ENCODE measurements around the gene DOCK9.

DOCK9 gene

DNA sequence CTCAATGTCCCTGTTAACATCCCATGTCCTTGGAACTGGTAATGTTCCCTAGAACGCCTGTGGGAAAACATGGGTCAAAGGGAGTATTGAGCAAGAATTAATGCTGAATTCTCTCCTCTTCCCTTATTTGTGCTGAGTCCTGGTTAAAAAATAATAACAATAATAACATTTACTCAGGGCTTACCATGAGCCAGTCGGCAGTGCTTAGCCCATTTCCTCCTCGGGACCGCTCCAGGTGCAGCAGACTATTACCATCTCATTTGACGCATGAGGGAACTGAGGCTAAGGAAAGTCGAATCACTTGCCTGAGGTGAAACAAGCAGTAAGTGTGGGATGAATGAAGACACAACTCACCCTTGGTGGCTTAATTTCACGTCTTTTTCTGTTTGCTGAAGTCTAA is 191.8 kb downstream of the DOCK9 start:
- no peak for DNase-seq

DNA sequence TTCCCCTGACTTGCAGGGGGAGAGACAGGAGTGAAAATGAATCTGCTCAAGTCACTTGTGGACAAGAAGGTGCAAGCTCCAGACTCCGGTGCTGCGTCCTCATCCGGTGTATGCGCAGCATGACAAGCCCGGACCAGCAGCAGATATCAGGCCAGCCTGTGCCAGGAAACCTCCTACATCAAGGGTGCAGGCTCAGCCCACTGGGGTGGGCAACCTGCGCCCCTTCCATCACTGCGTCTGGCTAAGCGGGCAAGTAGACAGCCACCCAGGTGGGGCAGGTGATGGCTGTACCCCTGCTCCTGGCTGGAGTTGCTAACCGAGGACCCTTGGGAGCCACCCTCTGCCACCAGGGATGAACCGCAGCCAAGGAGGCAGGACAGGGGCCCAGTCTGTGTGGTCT is 192.5 kb downstream of the DOCK9 start:
- DNase-seq = no peak

DNA sequence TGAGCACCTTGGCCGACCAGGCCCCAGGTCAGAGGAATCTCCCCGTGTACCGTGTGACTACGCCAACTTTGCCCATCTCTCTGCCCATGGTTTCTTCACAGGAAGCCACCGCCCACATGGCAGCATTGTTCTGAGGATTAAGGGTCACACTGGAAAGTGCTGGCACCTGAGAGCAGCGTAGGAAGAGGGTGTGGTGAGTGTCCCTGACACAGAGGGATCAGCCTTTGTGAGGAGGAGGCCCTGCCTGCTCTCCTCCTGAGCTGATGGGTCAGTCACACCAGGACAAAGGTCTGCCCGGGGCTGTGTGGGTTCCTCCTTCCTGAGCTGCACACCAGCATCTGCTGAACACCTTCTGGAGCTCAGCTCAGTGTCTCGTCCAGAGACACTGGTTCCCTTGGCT is 193.2 kb downstream of the DOCK9 start:
- DNase-seq = no peak

DNA sequence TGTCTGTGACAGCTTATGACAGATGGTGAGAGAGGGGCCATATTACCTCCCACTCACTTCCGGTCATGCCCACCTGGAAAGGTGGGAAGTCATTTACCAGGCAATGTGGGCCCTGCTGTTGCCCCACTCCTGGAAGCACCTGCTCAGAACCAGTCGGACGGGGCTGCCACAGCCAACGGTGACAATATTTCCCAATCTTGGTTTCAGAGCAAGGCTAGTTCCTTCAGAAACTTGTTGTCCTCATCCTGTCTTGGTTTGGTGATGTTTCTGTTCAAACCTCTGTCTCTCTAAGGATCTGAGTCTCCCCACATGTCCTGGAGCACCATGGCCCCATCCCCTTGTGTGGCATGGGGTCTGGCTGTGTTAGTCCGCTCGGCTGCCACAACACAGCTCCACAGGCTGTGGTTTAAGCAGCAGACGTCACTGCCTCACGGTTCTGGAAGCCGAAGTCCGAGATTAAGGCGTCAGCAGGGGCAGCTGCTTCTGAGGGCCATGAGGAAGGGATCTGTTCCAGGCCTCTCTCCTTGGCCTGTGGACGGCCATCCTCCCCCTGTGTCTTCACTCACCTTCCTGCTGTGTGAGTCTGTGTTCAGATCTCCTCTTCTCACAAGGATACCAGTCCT is 193.9 kb downstream of the DOCK9 start:
- no peak for DNase-seq

DNA sequence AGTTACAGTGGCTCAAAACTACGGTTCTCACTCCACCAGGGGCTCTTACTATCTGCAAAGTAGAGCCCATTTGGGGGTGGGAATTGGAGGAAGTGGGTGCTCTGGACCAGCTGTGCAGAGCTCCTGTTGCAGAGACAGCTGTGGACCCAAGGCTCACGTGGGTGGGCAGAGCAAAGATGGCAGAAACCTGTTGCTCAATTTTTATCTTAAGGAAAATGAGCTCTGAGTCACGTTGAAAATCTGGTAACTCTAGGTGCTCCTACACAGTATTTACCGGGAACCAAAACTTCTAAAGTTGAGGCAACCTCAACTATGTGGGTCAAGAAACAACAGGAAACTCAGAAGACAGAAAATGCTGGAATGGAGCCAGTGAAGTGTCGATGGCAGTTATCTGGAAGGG is 195.2 kb downstream of the DOCK9 start:
- no peak for DNase-seq

DNA sequence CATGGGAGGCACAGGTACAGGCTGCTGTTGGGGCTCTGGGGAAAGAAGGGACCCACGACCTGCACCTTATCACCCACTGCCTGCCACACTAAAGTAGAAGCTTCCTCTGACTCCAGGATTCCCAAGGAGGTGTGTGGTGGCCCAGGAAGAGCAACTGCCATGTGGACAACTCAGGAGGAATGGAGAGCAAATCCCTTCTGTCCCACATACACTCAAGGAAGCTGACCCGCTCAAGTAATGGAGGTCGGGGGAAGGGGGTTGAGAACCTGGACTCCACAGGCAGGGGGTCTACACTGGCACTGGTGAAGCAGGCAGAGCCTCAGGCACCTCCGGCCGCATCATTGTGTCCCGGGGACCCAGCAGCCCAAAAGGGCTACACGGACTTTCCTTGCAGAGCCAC is 196.0 kb downstream of the DOCK9 start:
- no peak for DNase-seq

DNA sequence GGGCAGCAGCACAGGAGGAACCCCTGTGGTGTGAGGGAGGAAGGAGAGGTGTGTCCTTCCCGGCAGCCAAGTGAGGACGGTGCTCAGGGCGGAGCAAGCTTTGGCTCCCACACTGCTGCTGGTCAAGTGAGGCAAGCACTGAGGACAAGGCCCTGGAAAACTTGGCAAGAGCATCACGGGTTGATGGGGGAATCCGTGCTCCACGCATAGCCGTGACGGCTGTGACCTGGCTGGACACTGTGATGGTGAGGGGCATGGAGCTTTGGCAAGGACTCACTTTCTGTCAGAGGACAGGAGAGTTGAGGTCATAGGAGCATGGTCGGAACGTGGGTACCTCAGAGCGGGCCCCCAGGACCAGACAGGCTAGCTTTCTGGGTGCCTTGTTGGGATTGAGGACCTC is 196.4 kb downstream of the DOCK9 start:
- no peak for DNase-seq

DNA sequence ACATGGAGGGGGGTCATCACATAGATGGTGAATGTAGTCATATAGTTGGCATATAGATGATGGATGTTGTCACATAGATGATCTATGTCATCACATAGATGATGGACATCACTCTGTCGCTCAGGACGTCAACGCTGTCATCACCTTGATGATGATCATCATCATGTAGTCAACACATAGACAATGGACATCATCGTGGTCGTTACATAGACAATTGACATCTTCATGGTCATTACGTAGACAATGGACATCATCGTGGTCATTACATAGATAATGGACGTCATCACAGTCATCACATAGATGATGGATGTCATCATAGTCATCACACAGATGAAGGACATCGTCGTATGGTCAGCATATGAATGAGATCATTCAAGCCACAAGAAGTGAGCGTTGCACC is 196.8 kb downstream of the DOCK9 start:
- DNase-seq = no peak

DNA sequence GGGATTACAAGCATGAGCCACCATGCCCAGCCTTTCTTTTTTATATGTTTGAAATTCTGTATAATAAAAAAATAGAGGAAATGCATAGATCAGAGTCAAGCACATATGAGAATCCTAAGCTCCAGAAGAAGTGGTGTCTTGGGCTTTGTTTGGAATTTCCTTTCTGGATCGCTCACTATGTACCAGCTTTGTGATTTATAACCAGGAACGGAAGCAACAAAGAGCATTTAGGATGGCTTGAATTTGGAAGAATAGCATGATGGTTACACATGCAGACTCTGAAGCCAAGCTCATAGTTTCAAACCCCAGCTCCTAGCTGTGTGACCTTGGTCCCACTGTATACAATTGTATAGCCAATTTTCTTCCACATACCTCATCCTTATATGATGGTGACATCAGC is 197.4 kb downstream of the DOCK9 start:
- no peak for DNase-seq

DNA sequence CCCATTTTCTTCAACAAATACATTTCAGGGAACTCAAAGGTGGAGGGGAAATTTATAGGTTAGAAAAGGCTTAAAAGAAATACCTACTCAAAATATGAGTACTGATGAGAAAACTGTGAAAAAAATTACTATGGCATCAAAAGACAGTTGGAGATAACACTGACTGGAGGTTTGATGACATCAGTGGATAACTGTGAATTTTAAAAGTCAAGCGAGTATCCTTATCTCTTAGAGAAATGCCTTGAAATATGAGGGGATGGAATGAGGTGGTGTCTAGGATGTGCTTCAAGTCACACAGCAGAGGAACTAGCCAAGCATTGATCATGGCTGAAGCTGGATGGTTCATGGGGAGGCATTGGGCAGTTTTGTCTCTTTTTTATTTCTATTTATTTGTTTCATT is 198.2 kb downstream of the DOCK9 start:
- no peak for DNase-seq

DNA sequence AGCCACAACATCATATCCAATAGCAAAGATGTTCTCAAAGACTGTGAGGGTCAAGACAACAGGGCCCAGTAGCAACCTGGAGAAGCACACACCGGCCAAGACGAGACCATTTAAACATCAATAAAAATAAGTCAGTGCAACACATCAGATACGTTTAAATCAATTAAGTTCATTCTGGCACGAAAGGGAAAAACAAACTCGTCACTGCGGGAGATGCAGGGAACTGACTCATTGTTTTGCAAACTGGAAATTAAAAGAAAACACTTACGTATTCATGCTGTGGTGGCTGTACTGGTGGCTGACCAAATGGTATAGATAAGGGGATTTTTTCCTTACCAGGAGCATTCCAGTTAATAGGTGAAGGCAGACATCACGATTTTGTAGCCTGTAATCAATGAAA is 199.1 kb downstream of the DOCK9 start:
- no peak for DNase-seq

DNA sequence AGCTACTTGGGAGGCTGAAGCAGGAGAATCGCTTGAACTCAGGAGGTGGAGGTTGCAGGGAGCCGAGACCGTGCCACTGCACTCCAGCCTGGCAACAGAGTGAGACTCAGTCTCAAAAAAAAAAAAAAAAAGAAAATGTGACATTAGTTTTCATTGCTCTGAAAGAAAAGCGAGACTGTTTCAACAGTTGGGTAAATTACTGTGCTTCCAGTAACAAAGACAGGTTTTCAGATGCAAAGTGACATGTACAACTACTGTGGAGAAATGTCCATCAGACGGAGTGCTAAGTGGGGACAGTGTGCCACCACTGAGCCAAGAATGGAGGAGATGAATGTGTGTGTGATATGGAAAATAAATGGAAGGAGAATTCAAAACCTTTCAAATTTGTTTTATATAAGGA is 201.2 kb downstream of the DOCK9 start:
- no peak for DNase-seq

DNA sequence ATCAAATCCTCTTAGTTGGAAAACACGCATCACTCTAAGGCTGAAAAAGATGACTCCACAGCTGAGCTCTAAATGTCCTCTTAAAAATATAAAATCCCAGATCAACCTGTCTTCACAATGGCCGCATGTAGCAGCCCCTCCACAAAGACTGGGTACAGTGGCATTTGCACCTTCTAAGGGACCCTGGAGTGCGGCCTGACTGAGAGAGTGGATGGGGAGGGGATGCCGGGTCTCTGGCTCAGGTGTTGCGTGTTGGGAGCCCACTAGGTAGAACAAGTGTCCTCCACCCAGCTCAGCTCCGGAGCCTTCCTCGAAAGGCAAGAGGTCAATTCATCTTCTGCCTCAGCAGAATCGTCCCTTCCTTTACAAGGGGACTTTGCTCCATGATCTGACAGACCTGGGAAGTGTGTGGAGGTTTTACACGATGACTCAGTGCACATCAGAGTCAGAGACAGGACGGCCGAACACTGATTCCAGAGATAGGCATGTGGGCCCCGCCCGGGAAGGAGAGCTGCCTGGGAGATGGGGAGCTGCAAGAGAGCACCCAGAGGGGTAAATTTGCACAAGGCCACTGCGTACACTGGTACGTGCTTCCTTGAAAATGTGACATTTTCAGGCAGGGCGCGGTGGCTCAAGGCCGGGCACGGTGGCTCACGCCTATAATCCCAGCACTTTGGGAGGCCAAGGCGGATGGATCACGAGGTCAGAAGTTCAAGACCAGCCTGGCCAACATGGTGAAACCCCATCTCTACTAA is 201.8 kb downstream of the DOCK9 start:
- DNase-seq = no peak

DNA sequence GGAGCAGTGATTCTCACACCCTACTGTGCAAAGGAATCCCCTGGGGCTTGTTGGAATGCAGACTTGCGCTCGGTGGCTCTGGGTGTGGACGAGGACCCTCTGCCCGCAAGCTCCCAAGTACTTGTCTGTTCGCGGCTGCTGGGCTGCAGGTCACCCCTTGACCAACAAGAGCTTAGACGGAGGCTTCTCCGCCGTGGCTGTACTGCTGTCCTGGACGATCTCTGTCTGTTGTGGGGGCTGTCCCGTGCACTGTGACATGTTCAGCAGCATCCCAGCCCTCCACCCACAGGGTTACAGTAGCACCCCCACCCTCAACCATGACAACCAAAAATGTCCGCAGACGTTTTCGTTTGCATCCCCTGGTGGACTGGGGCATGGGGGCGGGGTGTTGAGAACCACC is 202.5 kb downstream of the DOCK9 start:
- DNase-seq = no peak

DNA sequence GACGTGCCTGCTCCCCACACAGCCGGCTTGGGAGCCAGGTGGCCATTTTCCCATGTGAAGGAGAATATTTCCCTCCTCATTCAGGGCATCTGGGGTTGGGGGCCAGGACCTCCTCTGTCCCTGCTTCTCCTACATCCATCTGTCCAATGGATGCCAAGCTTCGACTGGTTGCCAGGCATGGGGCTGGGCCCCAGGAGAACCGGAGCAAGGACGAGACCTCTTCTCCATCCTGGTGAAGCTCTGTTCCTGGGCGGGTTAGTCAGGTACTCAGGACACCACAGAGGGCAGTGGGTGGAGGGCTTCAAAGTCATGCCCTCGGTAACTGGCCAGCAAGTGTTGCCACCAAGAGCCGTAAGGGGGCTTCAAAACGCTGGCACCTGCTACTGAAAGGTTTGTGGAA is 203.1 kb downstream of the DOCK9 start:
- no peak for DNase-seq

DNA sequence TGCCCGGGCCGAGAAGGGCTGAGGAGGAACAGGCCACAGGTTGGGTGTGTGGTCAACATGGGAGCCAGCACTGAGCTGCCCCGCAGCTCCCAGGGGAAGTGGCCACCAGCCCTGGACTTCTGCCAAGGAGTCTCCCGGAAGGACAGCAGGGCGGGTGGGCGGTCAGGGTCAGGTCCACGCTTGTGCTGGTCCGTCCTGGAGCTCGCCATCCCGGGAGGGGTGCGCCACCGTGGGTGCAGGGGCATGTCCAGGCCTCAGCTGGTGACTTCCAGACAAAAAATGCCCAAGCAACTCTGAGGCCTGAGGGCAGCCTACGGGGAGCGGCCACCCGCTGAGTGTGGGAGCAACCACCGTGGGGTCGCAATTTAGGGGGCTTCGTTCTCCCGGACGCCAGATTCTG is 203.9 kb downstream of the DOCK9 start:
- no peak for DNase-seq

DNA sequence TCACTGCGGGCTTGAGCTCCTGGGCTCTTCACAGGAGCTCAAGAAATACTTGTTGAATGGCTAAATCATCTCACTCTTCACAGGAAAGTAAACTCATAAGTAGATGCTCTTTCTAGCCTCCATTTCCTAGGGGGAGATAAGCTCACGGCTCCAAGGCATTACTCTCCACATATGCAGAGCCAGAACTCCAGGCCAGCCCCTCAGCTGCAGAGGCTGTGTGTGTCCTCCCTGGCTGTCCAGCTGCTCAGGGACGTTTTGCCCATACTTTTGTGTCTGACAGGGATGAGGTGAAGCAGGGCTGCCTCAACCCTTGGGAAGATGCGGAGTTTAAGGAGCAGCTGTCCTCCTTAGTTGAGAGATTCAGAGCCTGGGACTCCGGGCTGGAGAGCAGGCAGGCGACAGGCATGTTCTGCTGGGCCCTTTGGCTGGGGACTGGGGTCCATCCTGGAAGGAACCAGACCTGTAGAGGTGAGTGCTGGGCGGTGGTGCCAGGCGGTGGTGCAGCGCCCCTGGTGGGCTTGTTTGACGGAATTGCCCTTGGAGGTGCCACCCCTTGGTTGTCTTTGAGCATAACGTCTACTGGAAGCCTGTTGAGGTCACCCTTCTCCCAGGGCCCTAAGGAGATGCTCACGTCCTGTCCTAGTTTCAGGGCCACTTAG is 204.9 kb downstream of the DOCK9 start:
- no peak for DNase-seq

DNA sequence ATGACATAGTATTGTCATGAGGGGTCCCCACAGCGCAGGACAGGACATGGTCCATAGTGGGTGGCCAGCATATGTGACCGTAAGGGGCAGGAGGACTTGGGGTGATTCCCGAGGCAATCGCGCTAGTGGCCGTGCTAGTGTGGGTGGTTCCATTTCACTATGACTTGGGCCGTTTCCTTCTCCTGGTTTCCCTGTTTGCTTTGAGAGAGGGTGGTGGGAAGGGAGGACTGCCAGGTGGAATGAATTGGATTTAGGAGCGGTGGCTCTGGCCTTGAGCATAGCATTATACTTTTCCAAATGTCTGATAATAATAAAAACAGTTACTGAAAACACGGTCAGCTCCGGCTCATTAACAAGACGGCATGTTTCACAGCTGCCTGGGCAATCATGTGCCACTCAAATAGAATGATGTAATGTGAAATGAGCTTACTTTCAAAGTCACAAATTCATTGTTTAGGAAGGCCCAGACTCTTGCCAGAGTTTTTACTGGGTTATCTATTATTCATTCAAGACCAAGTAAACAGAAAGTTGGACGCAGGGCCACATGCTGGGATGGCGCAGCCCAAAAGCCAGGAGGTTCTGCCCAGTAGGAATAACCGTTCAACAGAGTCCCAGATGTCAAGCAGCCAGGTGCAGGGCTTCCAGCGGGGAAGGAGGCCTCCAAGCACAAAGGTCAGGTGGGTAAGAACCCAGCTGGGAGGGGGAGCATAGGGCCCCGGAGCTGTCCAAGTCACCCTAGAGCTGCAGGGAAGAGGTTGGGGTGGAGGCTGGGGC is 205.8 kb downstream of the DOCK9 start:
- DNase-seq = no peak

DNA sequence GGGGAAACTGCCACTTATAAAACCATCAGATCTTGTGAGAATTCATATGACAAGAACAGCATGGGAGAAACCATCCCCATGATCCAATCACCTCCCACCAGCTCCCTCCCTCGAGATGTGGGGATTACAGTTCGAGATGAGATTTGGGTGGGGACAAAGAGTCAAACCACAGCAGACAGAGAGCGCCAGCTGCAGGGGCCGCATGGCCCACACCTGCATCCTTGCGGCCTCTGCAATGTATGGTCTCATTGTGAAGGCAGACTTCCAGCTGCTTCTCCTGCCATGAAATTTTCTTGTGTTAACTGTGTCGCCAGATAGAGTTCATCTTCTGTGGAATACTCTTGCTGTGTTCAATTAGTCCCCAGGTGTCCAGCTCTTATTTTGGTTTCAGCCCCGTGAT is 208.1 kb downstream of the DOCK9 start:
- no peak for DNase-seq

DNA sequence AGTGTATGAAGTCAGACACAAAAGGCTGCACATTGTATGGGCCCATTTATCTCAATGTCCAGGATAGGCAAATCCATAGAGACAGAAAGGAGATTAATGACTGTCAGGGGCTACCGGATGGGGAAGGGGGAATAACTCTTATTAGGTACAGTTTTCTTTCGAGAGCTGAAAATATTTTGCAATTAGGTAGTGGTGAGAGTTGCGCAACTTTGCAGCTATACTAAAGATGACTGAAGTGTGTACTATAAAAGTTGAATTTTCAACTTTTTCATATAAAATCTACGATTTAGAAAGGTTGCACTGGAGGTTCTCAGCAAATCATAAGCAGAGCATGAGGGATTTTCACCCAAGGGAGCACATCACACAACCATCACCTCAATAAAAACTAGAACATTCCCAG is 209.3 kb downstream of the DOCK9 start:
- no peak for DNase-seq

DNA sequence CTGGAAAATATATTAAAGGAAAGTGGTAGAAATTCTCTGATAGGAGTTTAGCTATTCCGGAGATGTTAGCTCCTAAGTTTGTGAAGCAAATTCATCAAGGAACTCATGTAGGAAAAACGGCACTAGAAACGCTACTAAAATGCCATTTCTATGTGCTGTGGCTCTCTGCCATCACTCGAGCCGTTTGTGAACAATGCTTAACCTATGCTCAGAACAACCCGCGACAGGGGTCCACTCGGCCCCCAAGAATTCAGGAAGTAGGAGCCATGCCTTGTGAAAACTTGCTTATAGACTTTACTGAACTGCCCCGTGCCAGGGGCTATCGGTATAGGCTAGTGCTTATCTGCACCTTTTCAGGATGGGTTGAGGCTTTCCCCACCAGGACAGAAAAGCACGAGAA is 211.2 kb downstream of the DOCK9 start:
- no peak for DNase-seq

DNA sequence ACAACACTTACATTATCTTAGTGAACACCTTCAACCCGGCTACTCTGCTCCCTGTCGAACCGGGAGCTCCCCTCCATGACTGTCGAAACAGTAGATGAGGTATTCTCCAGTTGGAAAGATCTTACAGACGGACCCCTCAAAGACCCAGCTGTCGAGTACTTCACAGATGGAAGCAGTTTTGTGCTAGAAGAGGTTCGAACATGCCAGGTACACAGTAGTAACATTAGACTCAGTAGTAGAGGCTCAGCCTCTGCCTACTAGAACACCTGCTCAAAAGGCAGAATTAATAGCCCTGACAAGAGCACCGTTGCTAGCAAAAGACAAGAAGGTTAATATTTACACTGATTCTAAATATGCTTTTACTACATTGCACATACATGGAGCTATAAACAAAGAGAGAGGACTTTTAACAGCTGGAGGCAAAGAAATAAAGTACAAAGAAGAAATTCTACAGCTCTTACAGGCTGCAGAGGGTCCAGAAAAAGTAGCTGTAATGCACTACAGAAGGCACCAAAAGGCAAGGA is 211.8 kb downstream of the DOCK9 start:
- no peak for DNase-seq

DNA sequence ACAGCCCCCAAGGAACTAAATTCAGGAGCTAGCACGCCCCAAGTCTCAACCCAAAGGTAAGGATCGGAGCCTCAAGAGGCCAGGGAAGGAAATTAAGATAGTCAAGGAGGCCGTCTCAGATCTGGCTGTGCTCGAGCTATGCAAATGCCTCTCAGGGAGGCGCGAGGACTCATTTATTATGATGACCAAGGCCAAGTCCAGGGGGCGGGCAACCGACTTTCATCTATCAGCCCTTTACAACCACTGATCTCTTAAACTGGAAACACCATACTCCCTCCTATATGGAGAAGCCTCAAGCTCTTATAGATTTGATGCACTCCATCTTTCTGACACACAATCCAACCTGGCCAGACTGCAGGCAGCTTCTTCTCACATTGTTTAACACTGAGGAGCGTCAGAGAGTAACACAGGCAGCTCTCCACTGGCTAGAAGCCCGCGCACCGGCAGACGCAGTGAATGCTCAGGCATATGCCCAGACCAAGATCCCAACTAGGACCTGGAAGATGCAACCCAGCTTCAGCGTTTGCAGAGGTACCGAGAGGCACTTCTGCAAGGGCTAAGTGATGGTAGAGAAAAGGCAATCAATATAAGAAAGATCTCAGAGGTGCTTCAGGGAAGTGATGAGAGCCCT is 215.8 kb downstream of the DOCK9 start:
- no peak for DNase-seq
